ENCODE results near the gene NELFA.

DNA sequence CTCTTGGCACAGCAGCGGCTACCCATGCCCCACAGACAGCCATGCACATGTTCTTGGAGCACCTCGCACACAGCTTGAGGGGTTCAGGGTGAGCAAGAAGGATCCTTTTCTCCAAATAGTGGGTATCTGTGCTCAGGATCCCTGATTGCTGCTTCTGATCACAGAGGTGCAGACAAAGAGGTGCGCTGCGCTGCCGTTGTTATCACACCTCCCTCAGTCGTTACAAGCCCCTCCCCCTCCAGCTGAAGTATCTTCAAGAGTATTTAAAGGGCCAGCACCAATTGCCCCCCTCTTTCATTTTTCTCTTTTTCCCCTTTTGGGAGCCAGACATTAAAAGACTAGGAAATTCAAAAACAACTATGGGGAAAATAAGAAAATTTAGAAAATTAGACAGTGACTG is 44.3 kb downstream of the NELFA start:
- TF ChIP-seq, protein P1, sequence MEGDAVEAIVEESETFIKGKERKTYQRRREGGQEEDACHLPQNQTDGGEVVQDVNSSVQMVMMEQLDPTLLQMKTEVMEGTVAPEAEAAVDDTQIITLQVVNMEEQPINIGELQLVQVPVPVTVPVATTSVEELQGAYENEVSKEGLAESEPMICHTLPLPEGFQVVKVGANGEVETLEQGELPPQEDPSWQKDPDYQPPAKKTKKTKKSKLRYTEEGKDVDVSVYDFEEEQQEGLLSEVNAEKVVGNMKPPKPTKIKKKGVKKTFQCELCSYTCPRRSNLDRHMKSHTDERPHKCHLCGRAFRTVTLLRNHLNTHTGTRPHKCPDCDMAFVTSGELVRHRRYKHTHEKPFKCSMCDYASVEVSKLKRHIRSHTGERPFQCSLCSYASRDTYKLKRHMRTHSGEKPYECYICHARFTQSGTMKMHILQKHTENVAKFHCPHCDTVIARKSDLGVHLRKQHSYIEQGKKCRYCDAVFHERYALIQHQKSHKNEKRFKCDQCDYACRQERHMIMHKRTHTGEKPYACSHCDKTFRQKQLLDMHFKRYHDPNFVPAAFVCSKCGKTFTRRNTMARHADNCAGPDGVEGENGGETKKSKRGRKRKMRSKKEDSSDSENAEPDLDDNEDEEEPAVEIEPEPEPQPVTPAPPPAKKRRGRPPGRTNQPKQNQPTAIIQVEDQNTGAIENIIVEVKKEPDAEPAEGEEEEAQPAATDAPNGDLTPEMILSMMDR (IDR thresholded peaks at IDR 0.05) = no peak
- TF ChIP-seq POLR2A (IDR thresholded peaks at IDR 0.05) = no peak
